ENCODE data around the gene NEURL1B. TPM values are rescaled to one million over a fixed set of nuclear protein-coding genes. Genes with fewer than 3 reads are reported as not detected.
A peak's percentile ranks its signal among the peaks of the same experiment; 100 is the strongest.

Gene NEURL1B
- total and polyA plus RNA-seq, 4 donors: 1.5 to 10.0 (median 5.5) TPM

- H3K9ac ChIP-seq (ENCODE audit: low read depth in 1 of 2, low read length in 2 of 2): no peak overlapping the region
- H3K9me3 ChIP-seq (ENCODE audit: control insufficient read depth in 4 of 4, low read length in 3 of 4): no peaks in the 10 kb centered on the region
- no peaks in the 10 kb centered on the region for H3K27me3 ChIP-seq (ENCODE audit: control insufficient read depth in 4 of 4, insufficient read depth in 4 of 4, low read length in 3 of 4)
- TF ChIP-seq, protein P1, sequence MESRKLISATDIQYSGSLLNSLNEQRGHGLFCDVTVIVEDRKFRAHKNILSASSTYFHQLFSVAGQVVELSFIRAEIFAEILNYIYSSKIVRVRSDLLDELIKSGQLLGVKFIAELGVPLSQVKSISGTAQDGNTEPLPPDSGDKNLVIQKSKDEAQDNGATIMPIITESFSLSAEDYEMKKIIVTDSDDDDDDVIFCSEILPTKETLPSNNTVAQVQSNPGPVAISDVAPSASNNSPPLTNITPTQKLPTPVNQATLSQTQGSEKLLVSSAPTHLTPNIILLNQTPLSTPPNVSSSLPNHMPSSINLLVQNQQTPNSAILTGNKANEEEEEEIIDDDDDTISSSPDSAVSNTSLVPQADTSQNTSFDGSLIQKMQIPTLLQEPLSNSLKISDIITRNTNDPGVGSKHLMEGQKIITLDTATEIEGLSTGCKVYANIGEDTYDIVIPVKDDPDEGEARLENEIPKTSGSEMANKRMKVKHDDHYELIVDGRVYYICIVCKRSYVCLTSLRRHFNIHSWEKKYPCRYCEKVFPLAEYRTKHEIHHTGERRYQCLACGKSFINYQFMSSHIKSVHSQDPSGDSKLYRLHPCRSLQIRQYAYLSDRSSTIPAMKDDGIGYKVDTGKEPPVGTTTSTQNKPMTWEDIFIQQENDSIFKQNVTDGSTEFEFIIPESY (IDR thresholded peaks at IDR 0.05): no peak
- TF ChIP-seq FOXA2 (IDR thresholded peaks at IDR 0.05): no peak
- no peak for TF ChIP-seq RXRA (IDR thresholded peaks at IDR 0.05)
- no peak for TF ChIP-seq REST (IDR thresholded peaks at IDR 0.05)
- TF ChIP-seq, protein P2, sequence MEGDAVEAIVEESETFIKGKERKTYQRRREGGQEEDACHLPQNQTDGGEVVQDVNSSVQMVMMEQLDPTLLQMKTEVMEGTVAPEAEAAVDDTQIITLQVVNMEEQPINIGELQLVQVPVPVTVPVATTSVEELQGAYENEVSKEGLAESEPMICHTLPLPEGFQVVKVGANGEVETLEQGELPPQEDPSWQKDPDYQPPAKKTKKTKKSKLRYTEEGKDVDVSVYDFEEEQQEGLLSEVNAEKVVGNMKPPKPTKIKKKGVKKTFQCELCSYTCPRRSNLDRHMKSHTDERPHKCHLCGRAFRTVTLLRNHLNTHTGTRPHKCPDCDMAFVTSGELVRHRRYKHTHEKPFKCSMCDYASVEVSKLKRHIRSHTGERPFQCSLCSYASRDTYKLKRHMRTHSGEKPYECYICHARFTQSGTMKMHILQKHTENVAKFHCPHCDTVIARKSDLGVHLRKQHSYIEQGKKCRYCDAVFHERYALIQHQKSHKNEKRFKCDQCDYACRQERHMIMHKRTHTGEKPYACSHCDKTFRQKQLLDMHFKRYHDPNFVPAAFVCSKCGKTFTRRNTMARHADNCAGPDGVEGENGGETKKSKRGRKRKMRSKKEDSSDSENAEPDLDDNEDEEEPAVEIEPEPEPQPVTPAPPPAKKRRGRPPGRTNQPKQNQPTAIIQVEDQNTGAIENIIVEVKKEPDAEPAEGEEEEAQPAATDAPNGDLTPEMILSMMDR (IDR thresholded peaks at IDR 0.05; ENCODE audit: low read depth, low read length, missing input control): no peak
- no peak for TF ChIP-seq FOXA1 (IDR thresholded peaks at IDR 0.05)
- TF ChIP-seq EGR1 (IDR thresholded peaks at IDR 0.05; ENCODE audit: low read depth in 2 of 2): no peak
- no peak for TF ChIP-seq NR2F2 (IDR thresholded peaks at IDR 0.05)
- no peak for TF ChIP-seq GABPA (IDR thresholded peaks at IDR 0.05 in 1 of 2, conservative IDR thresholded peaks at IDR 0.05 in 1 of 2)
- TF ChIP-seq, protein P3, sequence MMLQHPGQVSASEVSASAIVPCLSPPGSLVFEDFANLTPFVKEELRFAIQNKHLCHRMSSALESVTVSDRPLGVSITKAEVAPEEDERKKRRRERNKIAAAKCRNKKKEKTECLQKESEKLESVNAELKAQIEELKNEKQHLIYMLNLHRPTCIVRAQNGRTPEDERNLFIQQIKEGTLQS (IDR thresholded peaks at IDR 0.05): no peak
- no peak for TF ChIP-seq TAF1 (conservative IDR thresholded peaks at IDR 0.05)
- no peak for TF ChIP-seq SP1 (IDR thresholded peaks at IDR 0.05)
- no peak for TF ChIP-seq YY1 (IDR thresholded peaks at IDR 0.05)
- peak overlapping the region; percentile 28 to 73 for H3K27ac ChIP-seq (ENCODE audit: low read depth in 1 of 2, low read length in 2 of 2)
- peak overlapping the region in 1 of 3 donors; percentile 61 for H3K4me3 ChIP-seq (ENCODE audit: low read depth in 1 of 3, low read length in 3 of 3)
- H3K36me3 ChIP-seq (ENCODE audit: control insufficient read depth in 4 of 4, insufficient read depth in 3 of 4, low read depth in 1 of 4, low read length in 3 of 4): no peaks in the 10 kb centered on the region
- DNase-seq (ENCODE audit: low spot score): no peak
- 68% methylated on average over 16 of the region's 16 CpGs for WGBS
- H3K4me1 ChIP-seq (ENCODE audit: control insufficient read depth in 4 of 4, insufficient read depth in 4 of 4, low read length in 3 of 4): peaks cover 5 to 17% (median 9%) of the 10 kb centered on the region in 4 donors
Measured at GRCh38 chr5:172642926-172643871, 2.1 kb downstream of the NEURL1B start.

- no peaks in the 10 kb centered on the region for H3K27me3 ChIP-seq (ENCODE audit: control insufficient read depth in 4 of 4, insufficient read depth in 4 of 4, low read length in 3 of 4)
- H3K9ac ChIP-seq (ENCODE audit: low read depth in 1 of 2, low read length in 2 of 2): no peak overlapping the region
- H3K4me3 ChIP-seq (ENCODE audit: low read depth in 1 of 3, low read length in 3 of 3): no peak overlapping the region
- 58% methylated on average over 6 of the region's 6 CpGs for WGBS
- no peak for DNase-seq (ENCODE audit: low spot score)
- peaks cover 5 to 17% (median 9%) of the 10 kb centered on the region in 4 donors for H3K4me1 ChIP-seq (ENCODE audit: control insufficient read depth in 4 of 4, insufficient read depth in 4 of 4, low read length in 3 of 4)
- no peaks in the 10 kb centered on the region for H3K9me3 ChIP-seq (ENCODE audit: control insufficient read depth in 4 of 4, low read length in 3 of 4)
- peak overlapping the region in 1 of 2 donors; percentile 42 for H3K27ac ChIP-seq (ENCODE audit: low read depth in 1 of 2, low read length in 2 of 2)
- no peaks in the 10 kb centered on the region for H3K36me3 ChIP-seq (ENCODE audit: control insufficient read depth in 4 of 4, insufficient read depth in 3 of 4, low read depth in 1 of 4, low read length in 3 of 4)
- TF ChIP-seq RXRA (IDR thresholded peaks at IDR 0.05): no peak
- TF ChIP-seq YY1 (IDR thresholded peaks at IDR 0.05): no peak
- TF ChIP-seq REST (IDR thresholded peaks at IDR 0.05): no peak
- TF ChIP-seq, protein P2 (IDR thresholded peaks at IDR 0.05; ENCODE audit: low read depth, low read length, missing input control): no peak
- no peak for TF ChIP-seq HNF4G (IDR thresholded peaks at IDR 0.05)
- no peak for TF ChIP-seq NR2F2 (IDR thresholded peaks at IDR 0.05)
- no peak for TF ChIP-seq FOXA1 (IDR thresholded peaks at IDR 0.05)
- TF ChIP-seq, protein P4, sequence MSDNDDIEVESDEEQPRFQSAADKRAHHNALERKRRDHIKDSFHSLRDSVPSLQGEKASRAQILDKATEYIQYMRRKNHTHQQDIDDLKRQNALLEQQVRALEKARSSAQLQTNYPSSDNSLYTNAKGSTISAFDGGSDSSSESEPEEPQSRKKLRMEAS (IDR thresholded peaks at IDR 0.05): no peak
- no peak for TF ChIP-seq GABPA (IDR thresholded peaks at IDR 0.05 in 1 of 2, conservative IDR thresholded peaks at IDR 0.05 in 1 of 2)
Measured at GRCh38 chr5:172644266-172644665, 3.2 kb downstream of the NEURL1B start.
